SKM-1 treated with dmso at 0.1 percent for 144 hours (cell line): ENCODE measurements around the gene NEK4.
"Not testable (repeated sequence)": the region's sequence is repeated elsewhere in the genome, so short reads cannot be mapped to it uniquely, and the experiment has no call there.

ENCODE experiments used
- DNase-seq: peaks from one replicate; lab custom pipeline; 2025; ENCODE audit not compliant: unreplicated experiment; lab: John Stamatoyannopoulos, UW

NEK4 gene

GRCh38 chr3:52676201-52676600, 94.5 kb downstream of the NEK4 start:
- not testable (repeated sequence) for DNase-seq

- DNase-seq: no peak
Observed at GRCh38 chr3:52671676-52672075, 99.1 kb downstream of the NEK4 start.

- DNase-seq: peak; percentile 94
Observed at GRCh38 chr3:52670621-52671521, 99.9 kb downstream of the NEK4 start.

GRCh38 chr3:52663098-52663497, 107.6 kb downstream of the NEK4 start:
- no peak for DNase-seq

GRCh38 chr3:52660046-52660445, 110.7 kb downstream of the NEK4 start:
- no peak for DNase-seq
